GM12875 (cell line): ENCODE data around the gene CCNY.

ENCODE experiments used
- H3K4me3 ChIP-seq: one replicate; pipeline ENCODE4 v1.5.1; 2011; ENCODE audit warnings: low read depth, low read length, control low read depth
- TF ChIP-seq, protein P1 (sequence below): IDR thresholded peaks from 2 replicates; pipeline ENCODE4 v1.5.1; 2011; ENCODE audit warnings: low read depth, mild to moderate bottlenecking, control low read depth, inconsistent platforms, low read length, moderate library complexity, borderline replicate concordance; ENCODE audit not compliant: insufficient read depth

Gene CCNY

DNA sequence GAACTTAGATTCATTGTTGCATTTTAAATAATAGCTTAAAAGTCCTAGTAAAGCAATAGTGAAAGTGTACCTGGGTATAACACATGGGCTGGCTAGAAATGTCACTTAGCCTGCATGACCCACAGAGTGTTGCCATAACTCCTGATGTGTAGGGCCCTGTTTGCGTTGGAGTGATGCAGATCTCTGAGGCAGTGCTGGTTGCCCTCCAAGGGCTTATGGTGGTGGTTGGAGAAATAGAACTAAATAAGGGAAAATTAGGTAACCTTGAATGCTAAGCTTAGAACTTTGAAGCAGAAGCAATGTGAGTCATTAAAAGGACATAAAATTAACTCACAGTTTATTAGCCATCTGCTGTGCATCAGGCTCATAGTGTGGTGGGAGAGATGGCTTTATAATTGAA lies 105.7 kb downstream of the CCNY start:
- TF ChIP-seq, protein P1, sequence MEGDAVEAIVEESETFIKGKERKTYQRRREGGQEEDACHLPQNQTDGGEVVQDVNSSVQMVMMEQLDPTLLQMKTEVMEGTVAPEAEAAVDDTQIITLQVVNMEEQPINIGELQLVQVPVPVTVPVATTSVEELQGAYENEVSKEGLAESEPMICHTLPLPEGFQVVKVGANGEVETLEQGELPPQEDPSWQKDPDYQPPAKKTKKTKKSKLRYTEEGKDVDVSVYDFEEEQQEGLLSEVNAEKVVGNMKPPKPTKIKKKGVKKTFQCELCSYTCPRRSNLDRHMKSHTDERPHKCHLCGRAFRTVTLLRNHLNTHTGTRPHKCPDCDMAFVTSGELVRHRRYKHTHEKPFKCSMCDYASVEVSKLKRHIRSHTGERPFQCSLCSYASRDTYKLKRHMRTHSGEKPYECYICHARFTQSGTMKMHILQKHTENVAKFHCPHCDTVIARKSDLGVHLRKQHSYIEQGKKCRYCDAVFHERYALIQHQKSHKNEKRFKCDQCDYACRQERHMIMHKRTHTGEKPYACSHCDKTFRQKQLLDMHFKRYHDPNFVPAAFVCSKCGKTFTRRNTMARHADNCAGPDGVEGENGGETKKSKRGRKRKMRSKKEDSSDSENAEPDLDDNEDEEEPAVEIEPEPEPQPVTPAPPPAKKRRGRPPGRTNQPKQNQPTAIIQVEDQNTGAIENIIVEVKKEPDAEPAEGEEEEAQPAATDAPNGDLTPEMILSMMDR: no peak
- no peak overlapping the region for H3K4me3 ChIP-seq

DNA sequence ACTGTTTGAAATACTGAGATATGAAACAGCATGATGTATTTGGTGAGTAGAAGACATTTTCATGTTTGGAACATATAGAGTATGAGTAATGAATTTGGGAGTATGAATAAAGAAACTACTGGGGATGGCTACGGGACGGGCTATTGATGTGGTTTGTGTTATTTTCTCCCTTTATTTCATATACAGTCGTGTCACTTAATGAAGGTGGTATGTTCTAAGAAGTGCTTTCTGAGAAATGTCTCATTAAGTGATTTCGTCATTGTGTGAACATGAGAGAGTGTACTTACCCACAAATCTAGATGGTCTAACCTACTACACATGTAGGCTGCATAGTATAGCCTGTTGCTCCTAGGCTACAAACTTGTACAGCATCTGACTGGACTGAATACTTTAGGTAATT lies 106.3 kb downstream of the CCNY start:
- TF ChIP-seq, protein P1: no peak
- H3K4me3 ChIP-seq: no peak overlapping the region

DNA sequence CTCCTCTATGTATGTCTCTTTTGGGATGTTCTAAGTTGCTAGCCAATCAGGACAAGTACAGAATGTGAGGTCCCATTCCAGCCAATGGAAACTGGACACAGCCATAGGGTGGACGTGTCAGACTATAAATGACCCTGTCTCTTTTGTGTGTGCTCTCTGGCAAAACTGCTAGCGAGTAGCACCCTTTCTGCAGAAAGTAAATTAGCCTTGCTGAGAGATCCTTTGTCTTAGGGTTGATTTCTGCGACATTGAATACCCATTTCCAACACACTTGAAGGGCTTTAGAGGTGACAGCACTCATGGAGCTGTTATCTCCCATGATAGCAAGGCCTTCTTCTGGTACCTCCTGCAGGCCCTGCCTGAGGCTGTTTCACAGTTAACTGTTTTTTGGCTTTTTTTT lies 107.5 kb downstream of the CCNY start:
- H3K4me3 ChIP-seq: no peak overlapping the region
- TF ChIP-seq, protein P1: no peak

DNA sequence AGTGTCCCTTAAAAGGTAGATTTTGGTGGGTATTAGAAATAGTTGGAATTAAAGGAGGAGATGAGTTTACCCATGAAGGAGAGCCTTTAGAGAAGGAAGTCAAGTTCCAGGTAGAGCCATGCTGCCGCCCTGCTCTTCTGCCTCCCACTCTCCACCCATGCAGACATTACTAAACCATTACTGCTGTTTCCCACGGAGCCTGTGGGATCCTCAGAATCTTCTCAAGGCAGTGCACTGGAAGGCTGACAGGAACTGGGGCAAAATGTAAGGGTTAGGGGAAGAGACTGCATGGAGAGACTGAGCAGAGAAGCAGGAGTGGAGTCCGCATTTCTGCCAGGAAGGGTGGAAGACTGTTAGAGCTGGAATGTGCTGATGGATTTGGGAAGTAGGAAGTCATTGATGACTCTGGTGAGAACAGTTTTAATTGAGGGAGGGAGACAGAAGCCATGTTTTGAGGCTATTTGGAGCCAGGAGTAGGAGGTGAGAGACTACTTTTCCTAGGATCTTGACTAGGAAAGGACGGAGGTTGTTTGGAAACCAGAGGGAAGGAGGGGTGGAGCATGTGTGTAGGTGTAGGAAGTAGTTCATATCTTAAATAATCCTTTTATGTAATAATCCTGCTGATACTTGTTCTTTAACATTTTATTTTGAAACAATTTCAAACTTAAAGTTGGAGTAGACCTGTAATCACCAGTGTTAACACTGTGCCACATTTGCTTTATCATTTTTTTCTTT lies 109.0 kb downstream of the CCNY start:
- TF ChIP-seq, protein P1: no peak
- H3K4me3 ChIP-seq: no peak overlapping the region

DNA sequence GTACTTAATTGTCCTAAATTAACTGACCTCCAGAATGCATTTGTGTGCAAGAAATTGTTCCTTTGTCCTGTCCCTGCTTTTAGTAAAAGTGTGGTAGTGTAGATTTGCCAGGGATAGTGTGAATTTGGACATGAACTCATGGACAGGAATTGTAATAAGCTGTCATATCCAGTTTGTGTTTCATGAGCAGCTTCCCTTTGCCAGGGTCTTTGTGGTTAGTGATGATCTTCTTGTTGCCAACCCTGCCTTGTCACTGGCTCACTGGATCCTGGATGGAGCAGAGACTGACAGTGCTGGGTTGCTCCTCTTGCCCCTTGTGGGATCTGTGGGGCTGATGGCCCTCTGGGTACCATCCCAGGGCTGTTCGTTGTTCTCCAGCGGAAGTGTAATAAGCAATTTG lies 110.1 kb downstream of the CCNY start:
- no peak overlapping the region for H3K4me3 ChIP-seq
- TF ChIP-seq, protein P1: no peak

DNA sequence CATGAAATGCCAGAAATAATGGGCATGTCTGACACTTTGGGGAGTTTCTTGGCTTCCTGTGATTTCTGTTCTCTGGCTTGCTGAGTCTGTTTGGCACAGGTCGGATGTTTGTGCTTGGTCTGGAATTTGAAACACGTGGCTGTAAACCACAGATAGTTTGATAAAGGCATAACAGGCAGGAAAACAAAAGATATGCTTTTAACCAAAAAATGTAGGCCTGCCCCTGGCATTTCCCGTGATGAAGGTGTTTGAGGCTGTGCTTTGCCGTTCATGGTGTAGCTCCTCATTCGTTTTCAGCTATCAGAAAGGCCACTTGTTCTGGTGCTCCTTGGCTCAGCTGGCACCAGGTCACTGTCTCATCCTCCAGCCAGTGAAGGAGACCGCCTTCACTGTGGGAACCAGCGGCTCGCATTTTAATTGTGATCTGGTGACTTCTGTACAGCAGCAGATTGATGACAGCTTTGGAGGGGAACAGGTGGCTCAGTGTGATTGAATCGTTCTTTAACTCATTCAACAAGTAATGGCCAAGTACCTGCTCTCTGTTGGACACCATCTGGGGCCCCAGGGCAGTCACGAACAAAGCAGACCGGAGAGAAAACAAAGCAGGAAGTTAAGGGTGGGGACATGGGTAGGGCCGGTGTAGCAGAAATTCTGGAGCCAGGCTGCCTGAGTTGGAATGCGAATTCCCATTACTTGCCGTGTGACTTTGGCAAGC lies 111.5 kb downstream of the CCNY start:
- TF ChIP-seq, protein P1: no peak
- no peak overlapping the region for H3K4me3 ChIP-seq
